HG02610 (cell line): ENCODE measurements around the gene SEC61B.

Experiments
- ATAC-seq: cut with Tn5 transposase; IDR thresholded peaks from one replicate; pipeline ENCODE4 v1.9.1; 2021; ENCODE audit warnings: mild to moderate bottlenecking, moderate library complexity; ENCODE audit not compliant: unreplicated experiment

The SEC61B gene

DNA sequence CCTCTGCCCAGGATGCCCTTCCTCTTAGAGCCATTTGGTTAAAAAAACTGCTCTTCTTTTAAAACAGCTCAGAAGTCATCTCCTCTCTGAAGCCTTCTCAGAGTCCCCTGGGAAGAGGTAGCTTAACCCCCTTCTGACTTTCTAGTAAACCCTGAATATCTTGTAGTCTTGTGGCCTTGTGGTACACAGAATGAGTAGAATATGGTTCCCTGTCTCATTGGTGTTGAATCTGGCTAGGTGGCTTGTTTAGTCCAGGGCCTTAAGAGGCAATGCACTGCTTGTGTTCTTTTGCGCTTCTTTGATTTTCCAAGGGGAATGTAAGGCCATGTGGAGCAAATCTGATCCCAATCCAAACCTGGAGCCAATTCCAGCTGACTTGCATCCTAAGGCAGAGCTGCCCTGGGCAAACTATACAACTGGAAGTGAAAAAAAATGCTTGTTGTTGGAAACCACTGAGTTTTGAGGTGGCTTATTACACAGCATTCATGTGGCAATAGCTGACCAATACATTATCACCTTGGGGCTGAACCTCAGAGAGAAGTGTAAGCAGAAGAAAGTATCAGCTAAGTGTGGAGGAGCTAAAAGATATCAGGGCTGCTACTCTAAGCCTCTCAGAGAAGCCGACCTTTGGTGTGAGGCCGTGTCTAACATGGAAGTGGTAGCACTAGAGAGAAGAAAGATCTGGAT lies 31.3 kb upstream of the SEC61B start:
- ATAC-seq = no peak

DNA sequence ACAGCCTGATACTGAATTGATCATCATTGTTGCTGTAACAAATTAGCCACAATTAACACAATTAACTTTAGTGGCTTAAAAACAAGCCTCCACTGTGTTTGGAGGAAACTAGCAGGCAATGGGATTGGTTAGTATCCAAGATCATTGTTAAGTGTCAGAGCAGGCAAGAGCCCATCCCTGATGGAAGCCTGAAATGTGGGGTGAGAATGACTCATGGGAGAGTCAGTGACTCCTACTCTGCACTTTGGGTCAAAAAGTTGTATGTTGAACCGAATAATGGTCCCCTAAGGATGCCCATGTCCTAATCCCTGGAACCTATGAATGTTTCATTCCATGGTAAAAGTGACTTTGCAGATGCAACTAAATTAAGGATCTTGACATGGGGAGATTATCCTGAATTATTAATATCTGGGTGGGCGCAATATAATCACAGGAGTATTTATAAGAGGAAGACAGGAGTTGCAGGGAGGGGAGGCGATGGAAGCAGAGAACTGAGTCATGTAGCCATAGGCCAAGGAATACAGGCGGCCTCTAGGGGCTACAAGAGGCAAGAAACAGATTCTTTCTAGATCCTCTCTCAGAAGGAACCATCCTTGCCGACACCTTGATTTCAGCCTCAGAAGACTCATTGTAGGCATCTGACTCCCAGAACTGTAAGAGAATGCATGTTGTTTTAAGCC lies 29.2 kb upstream of the SEC61B start:
- ATAC-seq = no peak

DNA sequence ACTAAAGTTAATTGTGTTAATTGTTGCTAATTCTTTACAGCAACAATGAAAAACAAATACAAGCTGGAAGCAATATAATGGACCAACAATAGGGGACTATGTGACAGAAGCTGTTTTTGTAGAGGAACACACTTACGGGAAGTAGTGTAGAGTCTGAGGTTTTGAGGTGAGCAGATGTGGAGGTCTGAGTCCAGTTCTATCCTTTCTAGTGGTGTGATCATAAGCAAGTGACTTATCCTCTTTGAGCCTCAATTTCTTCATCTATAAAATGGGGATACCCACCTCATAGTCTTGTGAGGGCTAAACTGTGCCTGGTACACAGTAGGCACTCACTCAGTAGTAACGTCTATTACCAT lies 28.6 kb upstream of the SEC61B start:
- ATAC-seq = no peak

DNA sequence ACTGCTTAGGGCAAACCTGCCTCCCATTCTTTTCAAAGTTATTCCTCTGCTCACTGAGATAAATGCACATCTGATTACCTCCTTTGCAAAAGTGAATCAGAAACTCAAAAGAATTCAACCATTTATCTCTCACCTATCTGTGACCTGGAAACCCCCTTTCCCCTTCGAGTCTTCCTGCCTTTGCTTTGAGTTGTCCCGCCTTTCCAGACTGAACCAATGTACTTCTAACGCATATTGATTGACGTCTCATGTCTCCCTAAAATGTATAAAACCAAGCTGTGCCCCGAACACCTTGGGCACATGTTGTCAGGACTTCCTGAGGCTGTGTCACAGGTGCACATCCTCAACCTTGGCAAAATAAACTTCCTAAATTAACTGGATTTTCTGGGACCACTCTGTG lies 25.6 kb upstream of the SEC61B start:
- peak; percentile 35 for ATAC-seq

DNA sequence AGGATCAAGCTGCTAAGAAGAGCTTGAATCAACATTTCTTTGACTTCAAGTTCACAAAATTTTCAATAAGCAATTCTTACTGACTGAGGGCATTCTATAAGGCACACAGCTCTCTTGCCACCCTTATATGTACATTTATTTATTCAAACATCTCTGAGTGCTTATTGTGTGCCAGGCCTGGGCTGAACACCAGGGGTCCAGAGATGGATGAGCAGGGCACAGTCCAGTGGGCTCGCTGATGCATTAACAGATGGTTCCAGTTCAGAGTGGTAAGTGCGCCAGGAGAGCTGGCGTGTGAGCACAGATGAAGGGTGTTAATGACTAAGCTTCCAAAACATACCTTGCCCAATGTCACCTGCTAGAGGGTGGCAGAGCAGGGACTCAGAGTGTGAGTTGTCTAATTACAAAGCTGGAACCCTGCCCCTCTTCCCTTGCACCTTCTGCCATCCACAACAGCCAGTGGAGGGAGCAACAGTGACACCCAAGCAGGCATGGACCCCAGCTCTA lies 24.9 kb upstream of the SEC61B start:
- ATAC-seq = no peak

DNA sequence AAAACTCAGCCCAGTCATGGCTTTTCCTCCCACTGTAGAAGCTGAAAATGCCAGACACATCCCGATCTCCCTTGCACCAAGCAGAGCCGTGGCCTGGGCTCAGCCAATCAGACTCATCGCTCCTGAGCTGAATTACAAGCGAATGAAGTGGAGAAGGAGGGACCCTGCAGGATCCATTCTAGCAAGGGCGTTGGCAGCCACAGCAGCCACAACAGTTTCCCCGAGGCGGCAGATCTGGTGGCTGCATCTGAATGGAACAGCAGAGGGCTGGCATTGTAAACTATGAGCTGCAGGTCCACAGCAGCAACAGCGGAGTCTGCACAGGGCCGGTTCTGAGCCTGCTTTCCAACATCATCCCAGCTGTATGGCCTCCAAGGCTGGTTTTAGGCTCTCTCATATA lies 24.1 kb upstream of the SEC61B start:
- no peak for ATAC-seq

DNA sequence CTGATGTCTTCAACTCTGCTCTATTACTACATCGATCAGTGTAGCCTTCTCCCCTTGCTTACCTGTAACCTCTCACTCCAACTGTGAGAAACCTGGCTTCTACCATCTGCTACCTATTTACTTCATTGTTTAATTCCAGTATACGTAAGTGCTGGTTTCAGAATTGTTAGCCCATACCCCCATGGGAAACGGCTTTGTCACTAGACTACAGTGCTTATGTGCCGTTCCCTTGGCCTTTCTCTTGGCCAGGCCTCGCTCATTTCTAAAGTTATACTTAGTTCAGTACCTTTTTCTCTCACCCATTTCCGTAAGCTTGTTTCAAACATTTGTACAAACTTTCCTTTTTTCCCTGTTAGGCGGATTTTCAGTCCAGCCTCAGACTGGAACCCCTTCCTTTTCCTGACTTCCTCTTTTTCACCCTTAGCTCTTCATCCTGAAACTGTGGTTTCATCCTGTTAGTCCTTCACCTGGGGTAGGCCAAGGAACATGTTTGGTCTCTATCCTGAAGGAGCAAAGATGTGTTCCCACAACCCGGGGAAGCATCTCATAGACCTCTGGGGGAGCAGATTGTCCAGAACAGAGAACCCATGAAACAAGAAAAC lies 22.0 kb upstream of the SEC61B start:
- peak; percentile 43 for ATAC-seq

DNA sequence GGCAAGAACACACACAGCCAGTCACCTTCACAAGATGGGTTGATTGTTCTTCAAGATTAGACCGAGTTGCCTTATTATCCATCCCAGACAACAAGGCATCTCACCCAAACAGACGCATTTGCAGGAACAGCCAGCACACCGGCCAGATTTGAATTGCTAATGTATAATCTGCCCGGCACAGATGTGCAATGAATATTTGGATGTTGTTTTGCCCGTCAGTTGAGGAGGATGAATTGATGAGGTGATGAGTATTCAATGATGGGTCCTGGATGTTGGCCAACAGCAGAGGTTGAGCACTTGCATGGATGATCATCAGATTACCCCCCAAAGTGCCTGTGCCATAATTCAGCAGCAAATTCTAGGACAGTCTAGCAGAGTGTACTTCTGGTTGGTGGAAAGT lies 20.5 kb upstream of the SEC61B start:
- ATAC-seq = no peak

DNA sequence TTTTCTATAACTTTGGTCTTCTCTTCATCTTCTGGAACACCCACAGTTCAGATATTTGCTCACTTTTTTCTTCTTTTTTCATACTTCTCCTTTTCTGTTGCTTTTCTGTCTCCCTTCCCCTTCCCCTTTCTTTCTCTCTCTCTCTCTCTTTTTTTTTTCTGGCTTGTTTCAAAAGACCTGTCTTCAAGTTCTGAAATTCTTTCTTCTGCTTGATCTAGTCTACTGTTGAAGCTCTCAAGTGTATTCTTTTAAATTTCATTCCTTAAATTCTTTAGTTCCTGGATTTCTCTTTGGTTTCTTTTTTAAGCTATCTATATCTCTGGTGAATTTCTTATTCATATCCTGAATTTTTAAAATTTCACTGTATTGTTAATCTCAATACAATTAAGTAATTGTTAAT lies 11.5 kb upstream of the SEC61B start:
- no peak for ATAC-seq

DNA sequence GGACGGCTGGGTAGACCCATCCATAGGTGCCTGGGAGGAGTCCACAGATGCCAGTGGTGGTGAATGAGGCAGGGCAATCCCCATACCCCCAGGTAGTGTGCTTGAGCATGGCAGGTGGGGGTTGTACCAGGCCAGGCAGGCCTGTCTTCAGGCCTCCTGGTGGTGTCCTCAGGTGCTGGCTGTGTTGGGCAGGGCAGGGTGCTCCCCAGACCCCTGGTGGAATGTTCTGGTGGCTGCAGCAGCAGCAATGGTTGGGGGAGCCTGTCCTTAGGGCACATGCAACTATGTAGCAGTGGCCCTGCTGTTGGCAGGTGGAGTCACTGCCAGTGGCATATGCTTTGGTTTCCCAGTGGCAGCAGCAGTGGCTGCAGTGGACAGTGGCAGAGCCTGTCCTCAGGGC lies 10.3 kb upstream of the SEC61B start:
- ATAC-seq = no peak

DNA sequence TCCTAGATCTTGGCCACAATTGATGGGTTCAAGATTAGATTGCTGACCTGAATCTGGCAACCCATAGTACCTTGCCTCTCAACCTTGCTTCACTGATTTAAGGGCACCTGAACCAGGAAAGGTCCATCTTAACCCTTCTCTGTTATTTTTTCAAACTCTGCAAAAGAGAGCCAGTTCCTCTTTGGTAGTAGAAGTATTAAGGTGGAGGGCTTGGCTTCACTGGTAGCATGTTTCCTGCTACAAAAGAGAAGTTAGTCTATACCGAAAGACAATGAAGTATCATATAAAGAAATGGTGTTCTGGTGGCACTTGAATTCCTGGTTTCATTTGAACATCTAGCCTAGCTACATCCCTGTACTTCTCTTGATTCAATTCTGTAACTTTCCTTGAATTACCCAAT lies 8.9 kb upstream of the SEC61B start:
- ATAC-seq = no peak

DNA sequence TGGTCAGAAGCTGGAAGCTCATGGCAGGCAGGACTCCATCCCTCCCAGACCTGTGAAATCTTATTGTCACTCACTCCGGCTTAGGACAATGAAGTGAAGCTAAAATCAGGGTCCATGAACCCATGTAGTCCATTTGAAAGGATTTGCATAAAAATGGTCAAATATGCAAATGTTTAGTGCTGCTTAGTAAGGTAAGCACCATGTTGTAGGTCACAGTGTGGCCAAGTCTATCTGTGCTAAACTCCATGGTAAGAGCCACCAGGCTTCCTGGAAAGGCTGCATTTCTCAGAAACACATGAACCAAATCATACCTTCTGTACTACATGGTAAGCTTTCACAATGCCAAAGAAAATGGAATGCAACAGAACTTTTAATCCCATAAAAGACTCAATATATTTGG lies 6.0 kb upstream of the SEC61B start:
- ATAC-seq = no peak

DNA sequence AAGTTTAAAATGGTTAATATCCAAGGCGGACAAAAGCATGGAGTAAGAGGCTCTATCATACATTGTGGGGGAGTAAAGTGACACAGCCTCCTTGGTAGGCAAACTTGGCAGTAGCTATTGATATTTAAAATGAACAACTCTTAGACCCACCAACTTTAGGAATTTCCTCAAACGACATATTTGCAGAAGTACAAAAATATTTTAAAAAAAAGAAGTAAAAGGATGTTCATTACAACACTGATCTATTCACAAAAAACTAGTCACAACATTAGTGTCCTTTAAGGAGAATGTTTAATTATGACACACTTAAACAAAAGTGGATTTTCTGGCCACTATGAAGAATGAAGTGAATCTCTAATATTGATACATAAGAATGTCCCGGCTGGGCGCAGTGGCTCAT lies 2.1 kb upstream of the SEC61B start:
- no peak for ATAC-seq

DNA sequence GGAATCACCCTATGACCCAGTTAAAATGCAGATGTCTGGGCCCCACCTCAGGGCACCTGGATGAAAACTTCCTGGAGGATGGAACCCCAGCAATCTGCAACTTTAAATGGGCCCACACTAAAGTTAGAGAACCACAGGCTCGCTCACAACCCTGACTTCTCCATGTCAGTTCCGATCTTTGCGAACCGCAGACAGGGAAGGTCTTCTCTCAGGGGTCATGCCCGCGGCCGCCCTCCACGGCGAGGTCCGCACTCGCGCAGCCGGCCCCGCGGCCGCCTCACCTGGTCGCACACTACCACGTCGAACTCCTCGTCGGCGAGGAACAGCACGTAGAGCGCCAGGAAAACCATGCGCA lies 839 bp upstream of the SEC61B start:
- no peak for ATAC-seq

DNA sequence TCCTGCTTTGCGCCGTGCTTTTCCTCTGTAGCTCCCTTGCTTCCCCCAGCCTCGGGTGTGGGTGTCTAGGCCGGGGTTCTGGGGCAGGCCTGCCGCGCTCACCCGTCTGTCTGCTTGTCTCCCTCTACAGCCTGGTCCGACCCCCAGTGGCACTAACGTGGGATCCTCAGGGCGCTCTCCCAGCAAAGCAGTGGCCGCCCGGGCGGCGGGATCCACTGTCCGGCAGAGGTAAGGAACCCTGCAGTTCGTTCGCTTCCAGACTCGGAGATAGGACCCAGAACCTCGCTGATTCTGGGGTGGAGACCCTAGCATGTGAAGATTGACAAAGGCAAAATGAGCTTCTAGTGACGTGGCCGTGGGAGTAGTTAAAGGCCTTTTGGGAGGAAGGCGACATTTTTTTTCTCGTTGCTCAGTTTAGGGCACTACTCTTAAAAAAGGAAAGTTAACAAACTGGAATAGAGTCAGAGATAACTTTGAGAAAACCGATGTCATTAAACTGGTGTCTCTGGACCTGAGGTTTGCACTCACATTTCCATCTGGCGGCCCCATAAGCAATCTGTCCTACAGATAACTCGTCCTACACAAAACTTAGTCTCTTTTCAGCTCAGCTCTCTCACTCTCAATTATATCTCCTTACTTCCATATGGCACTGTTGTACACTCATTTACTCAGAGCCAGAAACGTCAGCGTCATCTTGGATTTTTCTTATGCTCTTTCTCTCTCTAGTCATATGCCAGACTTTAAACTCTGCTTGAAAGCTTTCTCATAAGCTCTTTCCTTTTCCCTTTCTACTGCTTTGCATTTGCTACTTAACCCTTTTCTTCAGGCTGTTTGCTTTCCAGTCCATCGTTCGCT lies 561 bp downstream of the SEC61B start:
- peak; percentile 10 for ATAC-seq

DNA sequence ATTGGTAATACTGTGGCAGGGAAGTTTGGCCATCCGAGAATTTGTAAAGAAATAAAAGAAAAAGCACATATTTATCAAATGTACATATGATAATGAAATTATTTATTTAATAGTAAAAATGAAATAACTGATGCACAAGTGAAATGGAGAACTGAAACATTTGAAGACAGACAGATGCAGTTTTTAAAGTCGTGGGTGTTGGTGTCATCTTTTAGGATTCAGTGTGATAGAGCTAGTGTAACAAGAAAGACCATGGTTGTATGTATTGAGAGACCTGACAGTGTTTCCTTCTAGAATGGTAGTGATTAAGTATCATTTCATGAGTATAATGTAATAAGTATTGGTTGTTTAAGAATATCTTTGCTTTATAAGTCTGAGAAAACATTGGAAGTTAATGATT lies 2.4 kb downstream of the SEC61B start:
- no peak for ATAC-seq

DNA sequence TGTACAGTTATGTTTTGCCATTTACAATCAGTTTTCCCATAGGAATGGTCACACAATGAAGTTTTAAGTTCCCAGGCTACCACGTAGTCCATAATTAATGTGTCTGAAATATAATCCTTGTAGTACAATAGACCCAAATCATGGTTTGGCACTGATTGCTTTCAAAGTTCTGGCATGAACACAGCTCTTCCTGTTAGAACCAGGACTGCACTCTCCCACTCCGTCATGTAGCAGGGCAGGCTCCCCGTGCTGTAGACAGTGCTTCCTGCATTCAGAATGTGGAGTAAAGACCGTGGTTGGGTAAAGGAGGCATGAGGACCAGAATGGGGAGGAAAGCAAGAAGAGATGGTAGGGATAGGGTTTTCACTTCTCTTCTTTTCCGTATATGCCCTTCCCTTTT lies 4.0 kb downstream of the SEC61B start:
- ATAC-seq = no peak

DNA sequence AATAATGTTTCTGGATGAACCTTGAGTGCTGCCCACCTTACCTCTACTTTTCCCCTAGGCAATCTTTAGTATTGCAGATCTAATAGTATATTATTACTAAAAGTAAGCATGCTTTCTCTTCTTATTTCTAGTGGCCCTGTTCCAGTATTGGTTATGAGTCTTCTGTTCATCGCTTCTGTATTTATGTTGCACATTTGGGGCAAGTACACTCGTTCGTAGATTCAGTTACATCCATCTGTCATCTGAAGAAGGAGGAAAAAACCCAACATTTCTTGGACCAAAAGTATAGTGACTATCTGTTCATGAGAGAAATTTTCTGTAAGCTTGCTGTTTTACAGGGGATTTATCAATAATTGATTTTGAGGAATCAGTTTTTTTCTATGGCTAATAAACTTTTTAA lies 8.1 kb downstream of the SEC61B start:
- no peak for ATAC-seq

DNA sequence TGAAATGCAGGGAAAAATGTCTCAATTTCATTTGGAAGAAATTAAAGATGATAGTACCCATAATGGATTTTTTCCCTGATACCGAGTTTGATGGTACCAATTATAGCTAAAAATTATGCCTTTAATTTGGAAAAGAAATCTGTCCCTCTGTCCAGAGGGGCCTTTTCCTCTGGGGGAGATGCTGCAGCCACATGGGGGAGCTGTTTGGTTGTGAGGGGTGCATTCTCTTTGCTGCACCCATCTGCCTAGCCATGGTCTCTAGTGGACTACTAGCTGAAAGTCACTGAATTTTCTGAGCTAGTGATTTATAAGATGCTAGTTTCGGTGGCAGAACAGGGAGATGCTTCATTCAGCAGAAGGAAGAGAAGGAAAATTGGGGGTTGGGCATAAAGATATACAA lies 9.6 kb downstream of the SEC61B start:
- no peak for ATAC-seq

DNA sequence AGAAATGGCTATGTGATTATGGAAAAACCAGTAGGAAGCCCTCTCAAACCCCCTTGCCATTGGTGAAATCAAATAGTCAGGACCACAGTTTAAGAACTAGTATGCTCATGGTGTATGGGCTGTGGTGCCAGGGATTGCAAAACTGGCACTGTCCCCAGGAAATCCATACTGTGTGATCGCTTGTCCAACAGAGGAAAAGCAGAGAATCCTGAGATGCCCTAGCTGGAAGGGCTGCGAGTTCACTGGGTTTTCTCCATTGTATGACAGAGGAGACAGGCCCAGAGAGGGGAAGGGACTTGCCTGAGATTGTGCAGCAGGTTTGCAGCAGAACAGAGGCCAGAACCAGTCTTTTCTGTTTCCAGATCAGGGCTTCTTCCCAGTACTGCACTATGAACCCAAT lies 12.5 kb downstream of the SEC61B start:
- no peak for ATAC-seq

DNA sequence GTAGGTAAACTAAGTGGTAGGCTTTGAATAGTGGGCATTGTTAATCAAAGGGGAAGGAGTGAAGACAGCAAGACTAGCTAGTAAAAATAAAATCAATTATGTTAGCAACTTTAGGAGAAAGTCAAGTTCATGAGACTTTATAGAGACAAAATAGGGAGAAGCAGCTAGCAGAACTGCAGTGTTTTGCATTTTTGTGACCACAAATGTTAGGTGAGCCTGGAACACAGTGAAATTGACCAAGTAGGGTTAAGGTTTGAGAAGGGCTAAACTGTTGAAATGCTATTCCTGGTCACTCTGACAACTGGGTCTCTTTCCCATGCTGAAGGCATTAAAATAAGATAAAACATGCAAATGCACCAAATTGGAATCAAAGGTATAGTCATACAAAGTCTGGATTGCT lies 13.0 kb downstream of the SEC61B start:
- no peak for ATAC-seq
